Measurements from ENCODE around the gene ADAM8.

- TF ChIP-seq, protein P1, sequence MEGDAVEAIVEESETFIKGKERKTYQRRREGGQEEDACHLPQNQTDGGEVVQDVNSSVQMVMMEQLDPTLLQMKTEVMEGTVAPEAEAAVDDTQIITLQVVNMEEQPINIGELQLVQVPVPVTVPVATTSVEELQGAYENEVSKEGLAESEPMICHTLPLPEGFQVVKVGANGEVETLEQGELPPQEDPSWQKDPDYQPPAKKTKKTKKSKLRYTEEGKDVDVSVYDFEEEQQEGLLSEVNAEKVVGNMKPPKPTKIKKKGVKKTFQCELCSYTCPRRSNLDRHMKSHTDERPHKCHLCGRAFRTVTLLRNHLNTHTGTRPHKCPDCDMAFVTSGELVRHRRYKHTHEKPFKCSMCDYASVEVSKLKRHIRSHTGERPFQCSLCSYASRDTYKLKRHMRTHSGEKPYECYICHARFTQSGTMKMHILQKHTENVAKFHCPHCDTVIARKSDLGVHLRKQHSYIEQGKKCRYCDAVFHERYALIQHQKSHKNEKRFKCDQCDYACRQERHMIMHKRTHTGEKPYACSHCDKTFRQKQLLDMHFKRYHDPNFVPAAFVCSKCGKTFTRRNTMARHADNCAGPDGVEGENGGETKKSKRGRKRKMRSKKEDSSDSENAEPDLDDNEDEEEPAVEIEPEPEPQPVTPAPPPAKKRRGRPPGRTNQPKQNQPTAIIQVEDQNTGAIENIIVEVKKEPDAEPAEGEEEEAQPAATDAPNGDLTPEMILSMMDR (IDR thresholded peaks at IDR 0.05): no peak
- TF ChIP-seq, protein P2, sequence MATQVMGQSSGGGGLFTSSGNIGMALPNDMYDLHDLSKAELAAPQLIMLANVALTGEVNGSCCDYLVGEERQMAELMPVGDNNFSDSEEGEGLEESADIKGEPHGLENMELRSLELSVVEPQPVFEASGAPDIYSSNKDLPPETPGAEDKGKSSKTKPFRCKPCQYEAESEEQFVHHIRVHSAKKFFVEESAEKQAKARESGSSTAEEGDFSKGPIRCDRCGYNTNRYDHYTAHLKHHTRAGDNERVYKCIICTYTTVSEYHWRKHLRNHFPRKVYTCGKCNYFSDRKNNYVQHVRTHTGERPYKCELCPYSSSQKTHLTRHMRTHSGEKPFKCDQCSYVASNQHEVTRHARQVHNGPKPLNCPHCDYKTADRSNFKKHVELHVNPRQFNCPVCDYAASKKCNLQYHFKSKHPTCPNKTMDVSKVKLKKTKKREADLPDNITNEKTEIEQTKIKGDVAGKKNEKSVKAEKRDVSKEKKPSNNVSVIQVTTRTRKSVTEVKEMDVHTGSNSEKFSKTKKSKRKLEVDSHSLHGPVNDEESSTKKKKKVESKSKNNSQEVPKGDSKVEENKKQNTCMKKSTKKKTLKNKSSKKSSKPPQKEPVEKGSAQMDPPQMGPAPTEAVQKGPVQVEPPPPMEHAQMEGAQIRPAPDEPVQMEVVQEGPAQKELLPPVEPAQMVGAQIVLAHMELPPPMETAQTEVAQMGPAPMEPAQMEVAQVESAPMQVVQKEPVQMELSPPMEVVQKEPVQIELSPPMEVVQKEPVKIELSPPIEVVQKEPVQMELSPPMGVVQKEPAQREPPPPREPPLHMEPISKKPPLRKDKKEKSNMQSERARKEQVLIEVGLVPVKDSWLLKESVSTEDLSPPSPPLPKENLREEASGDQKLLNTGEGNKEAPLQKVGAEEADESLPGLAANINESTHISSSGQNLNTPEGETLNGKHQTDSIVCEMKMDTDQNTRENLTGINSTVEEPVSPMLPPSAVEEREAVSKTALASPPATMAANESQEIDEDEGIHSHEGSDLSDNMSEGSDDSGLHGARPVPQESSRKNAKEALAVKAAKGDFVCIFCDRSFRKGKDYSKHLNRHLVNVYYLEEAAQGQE (IDR thresholded peaks at IDR 0.05; ENCODE audit: insufficient read depth in 1 of 2, low read depth in 2 of 2, low read length in 1 of 2): no peak
- TF ChIP-seq SIN3A (IDR thresholded peaks at IDR 0.05; ENCODE audit: borderline replicate concordance, insufficient read depth, low read depth, low read length): no peak
- TF ChIP-seq TCF7L2 (IDR thresholded peaks at IDR 0.05; ENCODE audit: low read depth, low read length): no peak
- TF ChIP-seq POLR2AphosphoS5 (IDR thresholded peaks at IDR 0.05; ENCODE audit: low read depth, low read length): no peak
Measured at GRCh38 chr10:133226251-133226808, 50.3 kb downstream of the ADAM8 start.
